H1 (cell line): ENCODE data around the gene TAF4. TPM values are rescaled to one million over a fixed set of nuclear protein-coding genes. Genes with fewer than 3 reads are reported as not detected.

ENCODE experiments used
- CTCF ChIA-PET: fragments of 300-600 bp; sonication (Branson Sonifier 250); formaldehyde crosslinking; loops from one replicate; lab custom pipeline; 2021; ENCODE audit not compliant: partially characterized antibody; lab: Charles Lee
- POLR2A ChIA-PET: fragments of 300-600 bp; sonication (Branson Sonifier 250); formaldehyde crosslinking; loops from one replicate; lab custom pipeline; 2021; ENCODE audit warnings: inconsistent platforms; ENCODE audit not compliant: partially characterized antibody; lab: Charles Lee
- DNase-seq, 2 experiments: peaks; one replicate each; pipeline versions ENCODE4 v3.0.0 to v3.0.0-alpha.2; 2010 to 2022; ENCODE audit warnings: low spot score in 2 of 2, low read depth in 1 of 2, mixed read lengths in 1 of 2
- FAIRE-seq: peaks from 2 replicates; lab custom pipeline; 2011; peaks lifted over from hg19 to GRCh38; lab: Jason Lieb, UNC
- H2AFZ ChIP-seq: 2 replicates; pipeline ENCODE4 v1.8.1; 2012; ENCODE audit warnings: low read length, inconsistent platforms
- H2AK5ac ChIP-seq: 2 replicates; pipeline ENCODE4 v1.6.1; 2013; ENCODE audit warnings: low read depth, low read length
- H2BK120ac ChIP-seq: replicated peaks from 2 replicates; pipeline ENCODE3; 2013; ENCODE audit warnings: low read depth, low read length, inconsistent platforms
- H2BK12ac ChIP-seq: 2 replicates; pipeline ENCODE4 v1.6.1; 2013; ENCODE audit warnings: low read depth, low read length
- H2BK15ac ChIP-seq: 2 replicates; pipeline ENCODE4 v1.6.1; 2013; ENCODE audit warnings: low read length
- H2BK20ac ChIP-seq: 2 replicates; pipeline ENCODE4 v1.6.1; 2013; ENCODE audit warnings: low read length
- H2BK5ac ChIP-seq: 2 replicates; pipeline ENCODE4 v1.6.1; 2013; ENCODE audit warnings: low read depth, low read length
- H3K14ac ChIP-seq: 2 replicates; pipeline ENCODE4 v1.6.1; 2013; ENCODE audit warnings: inconsistent platforms; ENCODE audit not compliant: insufficient read length
- H3K18ac ChIP-seq: 2 replicates; pipeline ENCODE4 v1.6.1; 2013; ENCODE audit warnings: low read length; ENCODE audit errors: extremely low read depth
- H3K23ac ChIP-seq: 2 replicates; pipeline ENCODE4 v1.6.1; 2013; ENCODE audit warnings: inconsistent platforms; ENCODE audit not compliant: insufficient read length
- H3K23me2 ChIP-seq: 2 replicates; pipeline ENCODE4 v1.6.1; 2013; ENCODE audit warnings: low read depth, low read length
- H3K27ac ChIP-seq: 2 replicates; pipeline ENCODE4 v1.6.1; 2011; ENCODE audit warnings: low read depth, low read length, inconsistent platforms
- H3K27me3 ChIP-seq, 4 experiments: replicated peaks in 1 of 4; 1 replicate in 1 of 4; 2 replicates in 3 of 4; pipeline versions ENCODE4 v1.6.1 to v1.8.1; 2011 to 2013; ENCODE audit warnings: low read length in 3 of 4, mild to moderate bottlenecking in 3 of 4, inconsistent platforms in 2 of 4, mixed read lengths in 2 of 4, moderate library complexity in 1 of 4; ENCODE audit not compliant: control insufficient read depth in 3 of 4, insufficient read depth in 3 of 4; ENCODE audit errors: extremely low read depth in 1 of 4
- H3K36me3 ChIP-seq, 4 experiments: 2 replicates each; pipeline versions ENCODE4 v1.6.1 to v1.8.1; 2011 to 2013; ENCODE audit warnings: mild to moderate bottlenecking in 4 of 4, low read length in 3 of 4, moderate library complexity in 2 of 4, control low read depth in 1 of 4, inconsistent platforms in 1 of 4; ENCODE audit not compliant: insufficient read depth in 4 of 4, control insufficient read depth in 2 of 4
- H3K4ac ChIP-seq: replicated peaks from 2 replicates; pipeline ENCODE3; 2013; ENCODE audit warnings: low read length, low read depth, mixed read lengths, inconsistent platforms; ENCODE audit not compliant: insufficient read length
- H3K4me1 ChIP-seq, 4 experiments: replicated peaks in 1 of 4; 1 replicate in 1 of 4; 2 replicates in 3 of 4; pipeline versions ENCODE4 v1.6.1 to v1.8.1; 2011 to 2013; ENCODE audit warnings: low read length in 3 of 4, inconsistent platforms in 2 of 4, mixed read lengths in 1 of 4; ENCODE audit not compliant: insufficient read depth in 4 of 4, control insufficient read depth in 3 of 4
- H3K4me2 ChIP-seq, 2 experiments: 2 replicates each; pipeline versions ENCODE4 v1.6.1 to v1.8.1; 2011 to 2013; ENCODE audit warnings: low read depth in 2 of 2, low read length in 2 of 2, control low read depth in 1 of 2, inconsistent platforms in 1 of 2, mild to moderate bottlenecking in 1 of 2; ENCODE audit not compliant: insufficient read depth in 1 of 2
- H3K4me3 ChIP-seq, 4 experiments: fragments of 200-600, 300-600 bp in 1 of 4; sonication (generic), shearing (Covaris generic), sonication (Bioruptor Twin) in 1 of 4; 2 replicates each; pipeline versions ENCODE4 v1.5.1 to v1.8.1; 2011 to 2016; ENCODE audit warnings: low read length in 4 of 4, low read depth in 3 of 4, control low read depth in 2 of 4, inconsistent platforms in 2 of 4, mild to moderate bottlenecking in 2 of 4, mixed read lengths in 1 of 4, moderate library complexity in 1 of 4; ENCODE audit not compliant: insufficient read depth in 2 of 4; ENCODE audit errors: extremely low read depth in 1 of 4
- H3K56ac ChIP-seq: replicated peaks from 2 replicates; pipeline ENCODE3; 2013; ENCODE audit warnings: low read depth, mild to moderate bottlenecking, mixed read lengths, low read length, inconsistent platforms; ENCODE audit not compliant: insufficient read length
- H3K79me1 ChIP-seq: 2 replicates; pipeline ENCODE4 v1.6.1; 2013; ENCODE audit warnings: low read depth, low read length, control low read depth
- H3K79me2 ChIP-seq, 2 experiments: 2 replicates each; pipeline versions ENCODE4 v1.6.1 to v1.8.1; 2012 to 2013; ENCODE audit warnings: low read length in 2 of 2, mild to moderate bottlenecking in 2 of 2, inconsistent platforms in 1 of 2; ENCODE audit not compliant: insufficient read depth in 2 of 2, control insufficient read depth in 1 of 2
- H3K9ac ChIP-seq, 4 experiments: replicated peaks in 1 of 4; 1 replicate in 1 of 4; 2 replicates in 3 of 4; pipeline versions ENCODE4 v1.6.1 to v1.8.1; 2011 to 2013; ENCODE audit warnings: low read depth in 3 of 4, low read length in 3 of 4, control low read depth in 2 of 4, mild to moderate bottlenecking in 2 of 4, moderate library complexity in 2 of 4, inconsistent platforms in 1 of 4; ENCODE audit errors: extremely low read depth in 1 of 4
- H3K9me3 ChIP-seq, 2 experiments: 2 replicates each; pipeline versions ENCODE4 v1.6.1 to v1.8.1; 2012 to 2013; ENCODE audit warnings: mild to moderate bottlenecking in 2 of 2, moderate library complexity in 2 of 2, control low read depth in 1 of 2, inconsistent platforms in 1 of 2, low read depth in 1 of 2, low read length in 1 of 2, mixed read lengths in 1 of 2; ENCODE audit not compliant: insufficient read depth in 2 of 2
- H4K20me1 ChIP-seq, 2 experiments: replicated peaks in 1 of 2; 2 replicates each; pipeline versions ENCODE3 to v1.8.1; 2011 to 2013; ENCODE audit warnings: inconsistent platforms in 2 of 2, low read length in 2 of 2, mild to moderate bottlenecking in 1 of 2; ENCODE audit not compliant: insufficient read depth in 2 of 2, control insufficient read depth in 1 of 2
- H4K5ac ChIP-seq: 2 replicates; pipeline ENCODE4 v1.6.1; 2013; ENCODE audit warnings: low read length, low read depth, mixed read lengths, inconsistent platforms; ENCODE audit not compliant: insufficient read length
- H4K8ac ChIP-seq: 2 replicates; pipeline ENCODE4 v1.8.0; 2013; ENCODE audit warnings: mild to moderate bottlenecking, moderate library complexity, low read length, inconsistent platforms; ENCODE audit not compliant: insufficient read depth; ENCODE audit errors: extremely low read depth
- H4K91ac ChIP-seq: replicated peaks from 2 replicates; pipeline ENCODE3; 2013; ENCODE audit warnings: low read length, mixed read lengths, inconsistent platforms; ENCODE audit not compliant: insufficient read length
- CBX5 ChIP-seq: fragments of 300-800, 300-1000 bp; sonication (generic); IDR thresholded peaks from 2 replicates; pipeline ENCODE4 v1.7.1; 2016; ENCODE audit warnings: antibody characterized with exemption, low read length, low read depth
- CEBPB ChIP-seq: IDR thresholded peaks from 2 replicates; pipeline ENCODE4 v1.6.1; 2012; ENCODE audit warnings: low read depth, low read length
- JUN ChIP-seq: IDR thresholded peaks from 2 replicates; pipeline ENCODE4 v1.6.1; 2011; ENCODE audit warnings: low read depth, mild to moderate bottlenecking, improper control_type of control experiment, low read length
- POLR2AphosphoS5 ChIP-seq: IDR thresholded peaks from 2 replicates; pipeline ENCODE4 v1.6.1; 2011; ENCODE audit warnings: low read depth, low read length
- SIN3A ChIP-seq, 2 experiments: IDR thresholded peaks in 1 of 2; conservative IDR thresholded peaks in 1 of 2; 2 replicates each; pipeline ENCODE4 v1.6.1; 2011 to 2012; ENCODE audit warnings: low read length in 2 of 2, improper control_type of control experiment in 1 of 2, low read depth in 1 of 2, mild to moderate bottlenecking in 1 of 2
- TCF12 ChIP-seq: IDR thresholded peaks from 2 replicates; pipeline ENCODE4 v1.6.1; 2011; ENCODE audit warnings: low read depth, mild to moderate bottlenecking, low read length
- WGBS, 2 experiments: shearing (Covaris generic) in 1 of 2; methylation state at CpG; one replicate each; pipeline versions ENCODE4 v1.1.6 to v1.1.7; 2013 to 2015; ENCODE audit warnings: low lambda C conversion rate in 2 of 2, mixed read lengths in 2 of 2, inconsistent platforms in 1 of 2, low coverage in 1 of 2, missing lambda C conversion rate in 1 of 2; ENCODE audit not compliant: insufficient replicate concordance in 2 of 2, insufficient coverage in 1 of 2, insufficient read length in 1 of 2; ENCODE audit errors: extremely low coverage in 1 of 2, missing lambda C conversion rate in 1 of 2; 5-methylcytosine and 5-hydroxymethylcytosine counted together
- polyA plus RNA-seq, 7 experiments: library from polyadenylated mRNA; depleted of rRNA in 3 of 7; stranded (reverse) in 5 of 7; unstranded in 2 of 7; fragments of >200 nt in 5 of 7; fragments of 200-250 nt in 2 of 7; gene quantifications; 1 replicate in 5 of 7; 2 replicates in 1 of 7; 4 replicates in 1 of 7; pipeline versions ENCODE4 v1.2.1 to v1.2.3, GENCODE V29; 2011 to 2013; ENCODE audit warnings: missing spikeins in 2 of 7, mixed read lengths in 2 of 7
- total RNA-seq: library from RNA; stranded (reverse); fragmentation: NEBNext Ultra II Directional; extraction: Animal tissue kit (Norgen Biotek cat#: 25700); gene quantifications from 2 replicates; pipeline ENCODE4 v1.2.1, GENCODE V29; 2021

The TAF4 gene
- total and polyA plus RNA-seq, 2 of the 8 experiments (the other 6 are each of a cell fraction or from before 2014, with no cell fraction given), result 16.0 to 30.1 TPM

DNA sequence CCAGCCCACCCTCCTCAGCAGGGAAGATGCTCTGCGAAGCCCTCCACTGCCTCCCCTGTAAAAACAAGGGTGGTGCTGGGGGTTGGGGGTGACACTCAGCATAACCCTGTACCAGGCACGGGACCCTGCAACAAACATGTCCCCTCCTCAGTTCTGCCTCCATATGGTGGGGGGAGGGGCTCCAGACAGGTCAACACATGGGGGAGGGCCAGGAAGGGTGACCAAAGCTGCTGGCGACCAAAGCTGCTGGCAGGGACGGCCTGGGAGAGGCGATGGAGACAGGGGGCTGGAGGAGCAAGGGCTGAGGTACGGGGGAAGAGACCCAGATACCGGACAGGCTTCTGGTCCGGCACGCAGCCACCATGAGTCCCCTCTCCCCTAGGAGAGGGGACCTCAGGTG lies 123.2 kb downstream of the TAF4 start:
- no peaks in the 10 kb centered on the region for H4K20me1 ChIP-seq
- ChIA-PET POLR2A (no interaction called here), CTCF (no interaction called here)
- H3K14ac ChIP-seq, result no peak overlapping the region
- H2BK5ac ChIP-seq, result no peak overlapping the region
- peaks cover 0 to 3% (median 3%) of the 10 kb centered on the region in 4 experiments; a peak in 2 of 7 replicates for H3K4me1 ChIP-seq
- DNase-seq (peak in 1 of 2 experiments; percentile 30), FAIRE-seq (no peak)
- H3K9ac ChIP-seq, result no peak overlapping the region
- no peaks in the 10 kb centered on the region for H3K23me2 ChIP-seq
- H3K4me2 ChIP-seq, result no peak overlapping the region
- no peak overlapping the region for H4K5ac ChIP-seq
- H3K79me1 ChIP-seq, result no peaks in the 10 kb centered on the region
- H4K8ac ChIP-seq, result no peak overlapping the region
- H3K23ac ChIP-seq, result no peak overlapping the region
- H3K27me3 ChIP-seq, result no peaks in the 10 kb centered on the region
- 79% methylated on average over 5 of the region's 9 CpGs; no CpG with 5 or more reads in 1 of the 2 experiments for WGBS, 2 experiments
- no peak overlapping the region for H3K27ac ChIP-seq
- H3K9me3 ChIP-seq, result no peaks in the 10 kb centered on the region
- H3K79me2 ChIP-seq, result no peaks in the 10 kb centered on the region
- H3K56ac ChIP-seq, result no peak overlapping the region
- no peak overlapping the region for H4K91ac ChIP-seq
- H2AFZ ChIP-seq, result no peak overlapping the region
- TF ChIP-seq CEBPB, result no peak
- TF ChIP-seq CBX5, result no peak
- TF ChIP-seq POLR2AphosphoS5, result no peak
- no peak for TF ChIP-seq JUN
- TF ChIP-seq SIN3A (conservative IDR thresholded peaks at IDR 0.05 in 1 of 2, IDR thresholded peaks at IDR 0.05 in 1 of 2; ENCODE audit: low read depth in 1 of 2, low read length in 2 of 2), result no peak
- TF ChIP-seq TCF12, result no peak
- H2BK15ac ChIP-seq, result no peak overlapping the region
- no peak overlapping the region for H2AK5ac ChIP-seq
- no peak overlapping the region for H3K4ac ChIP-seq
- no peak overlapping the region for H2BK20ac ChIP-seq
- no peaks in the 10 kb centered on the region for H3K36me3 ChIP-seq
- no peak overlapping the region for H2BK12ac ChIP-seq
- no peak overlapping the region for H2BK120ac ChIP-seq
- H3K18ac ChIP-seq, result no peak overlapping the region
- H3K4me3 ChIP-seq, result no peak overlapping the region
